Measurements from ENCODE around the gene MAN2A2.

DNA sequence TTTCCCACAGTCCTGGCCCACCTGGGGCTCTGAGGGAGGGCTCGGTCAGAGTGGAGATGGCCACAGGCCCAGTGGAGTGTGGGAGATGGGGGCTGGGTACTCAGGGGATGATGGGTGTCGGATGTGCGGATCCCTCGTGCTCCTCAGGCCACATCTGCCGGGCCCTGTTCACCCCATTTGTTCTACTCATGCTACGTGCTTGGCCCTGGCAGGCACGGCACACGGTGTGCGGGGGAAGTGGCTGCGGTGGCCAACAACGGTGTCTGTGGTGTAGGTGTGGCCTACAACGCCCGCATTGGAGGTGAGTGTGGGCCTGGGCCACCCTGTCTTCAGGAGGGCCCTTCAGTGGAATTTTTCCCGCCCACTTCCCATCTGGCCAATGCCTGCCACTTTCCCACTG, 25.8 kb upstream of the MAN2A2 start:
- TF ChIP-seq ZNF416 (CRISPR knock-in tag; IDR thresholded peaks at IDR 0.05): no peak
- TF ChIP-seq ETV6 (CRISPR knock-in tag; IDR thresholded peaks at IDR 0.05): no peak
- no peak for TF ChIP-seq CTCF (IDR thresholded peaks at IDR 0.05)
- no peak for TF ChIP-seq ATF2 (CRISPR knock-in tag; IDR thresholded peaks at IDR 0.05; ENCODE audit: borderline replicate concordance, low read depth)
- no peak for TF ChIP-seq CREB1 (CRISPR knock-in tag; IDR thresholded peaks at IDR 0.05)
- TF ChIP-seq JUN (CRISPR knock-in tag; IDR thresholded peaks at IDR 0.05): no peak
- no peak for TF ChIP-seq ELF4 (CRISPR knock-in tag; IDR thresholded peaks at IDR 0.05; ENCODE audit: low read depth)
- no peak for TF ChIP-seq CBFB (CRISPR knock-in tag; IDR thresholded peaks at IDR 0.05; ENCODE audit: low read depth)
- no peak for TF ChIP-seq SOX15 (CRISPR knock-in tag; IDR thresholded peaks at IDR 0.05)
- TF ChIP-seq TP53 (CRISPR knock-in tag; IDR thresholded peaks at IDR 0.05): no peak
- TF ChIP-seq USF2 (CRISPR knock-in tag; IDR thresholded peaks at IDR 0.05): no peak

Measured in WTC11 (cell line).